ENCODE data around the gene TNXB.

TNXB gene

DNA sequence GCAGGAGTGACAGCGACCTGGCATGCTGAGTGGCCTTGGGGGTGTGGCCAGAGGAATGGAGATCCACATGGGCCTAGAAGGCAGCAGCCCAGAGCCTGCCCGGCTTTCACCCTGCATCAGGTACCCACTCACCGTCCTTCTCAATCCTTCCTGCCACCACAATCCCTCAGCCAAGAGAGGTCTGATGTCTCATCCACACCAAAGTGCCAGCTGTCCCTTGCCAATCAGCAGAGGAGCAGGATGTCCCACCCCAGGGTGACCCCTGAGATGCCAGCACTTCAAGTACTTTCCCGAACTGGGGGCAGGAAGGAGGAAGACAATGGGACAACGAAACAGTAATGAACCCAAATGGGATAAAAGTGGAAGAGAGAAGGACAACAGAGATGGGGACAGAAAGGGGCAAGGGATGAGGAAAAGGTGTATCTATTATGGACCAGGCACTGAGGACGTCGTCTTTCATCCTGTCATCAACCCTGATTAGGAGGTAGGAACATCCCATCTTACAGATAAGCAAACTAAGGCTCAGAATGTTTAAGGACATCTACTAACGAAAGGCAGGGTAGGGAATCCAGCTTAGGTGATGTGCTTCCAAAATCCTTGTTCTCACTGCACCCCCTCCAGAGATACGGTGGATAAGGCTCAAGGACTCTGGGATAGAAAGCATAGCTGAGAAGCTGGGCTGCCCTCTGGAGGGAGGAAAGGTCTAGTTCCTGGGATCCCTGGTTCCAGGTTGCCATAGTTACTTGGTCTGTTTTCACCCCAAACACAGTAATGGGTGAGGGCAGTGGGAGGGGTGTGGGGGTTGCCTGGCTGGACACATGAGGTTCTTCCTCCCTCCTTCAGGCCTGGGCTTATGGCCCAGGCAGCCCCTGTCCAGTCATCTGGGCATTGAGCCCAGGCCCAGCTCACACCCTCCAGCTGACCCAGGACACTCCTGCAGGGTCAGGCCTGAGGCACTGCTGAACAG is 4.5 kb upstream of the TNXB start:
- Histone ChIP-seq H3K36me3 (ENCODE audit: insufficient read depth, low read length) (peaks cover 32% of the 10 kb centered on the region; the same call in 1 of the 2 replicates), H4K20me1 (ENCODE audit: insufficient read depth, low read length, poor library complexity, severe bottlenecking) (peaks cover 2% of the 10 kb centered on the region), H3K9me2 (replicated peaks; ENCODE audit: low read depth, low read length) (no peaks in the 10 kb centered on the region), H3K9ac (ENCODE audit: low read depth, low read length, poor library complexity, severe bottlenecking) (no peak overlapping the region), H3K4me1 (ENCODE audit: insufficient read depth, low read length, poor library complexity, severe bottlenecking) (no peaks in the 10 kb centered on the region), H3F3A (ENCODE audit: low read depth) (no peaks in the 10 kb centered on the region), H3K4me3 (ENCODE audit: low read length, poor library complexity, severe bottlenecking) (no peak overlapping the region), H2AFZ (ENCODE audit: low read length) (no peak overlapping the region), H3K4me2 (ENCODE audit: low read depth, low read length, poor library complexity, severe bottlenecking) (no peak overlapping the region), H3K27me3 (ENCODE audit: insufficient read depth, low read length, poor library complexity, severe bottlenecking) (no peaks in the 10 kb centered on the region), H3K9me3 (ENCODE audit: insufficient read depth, low read depth, low read length) (no peaks in the 10 kb centered on the region), H3K79me2 (ENCODE audit: insufficient read depth, low read length) (no peaks in the 10 kb centered on the region)
- TF ChIP-seq, protein P1, sequence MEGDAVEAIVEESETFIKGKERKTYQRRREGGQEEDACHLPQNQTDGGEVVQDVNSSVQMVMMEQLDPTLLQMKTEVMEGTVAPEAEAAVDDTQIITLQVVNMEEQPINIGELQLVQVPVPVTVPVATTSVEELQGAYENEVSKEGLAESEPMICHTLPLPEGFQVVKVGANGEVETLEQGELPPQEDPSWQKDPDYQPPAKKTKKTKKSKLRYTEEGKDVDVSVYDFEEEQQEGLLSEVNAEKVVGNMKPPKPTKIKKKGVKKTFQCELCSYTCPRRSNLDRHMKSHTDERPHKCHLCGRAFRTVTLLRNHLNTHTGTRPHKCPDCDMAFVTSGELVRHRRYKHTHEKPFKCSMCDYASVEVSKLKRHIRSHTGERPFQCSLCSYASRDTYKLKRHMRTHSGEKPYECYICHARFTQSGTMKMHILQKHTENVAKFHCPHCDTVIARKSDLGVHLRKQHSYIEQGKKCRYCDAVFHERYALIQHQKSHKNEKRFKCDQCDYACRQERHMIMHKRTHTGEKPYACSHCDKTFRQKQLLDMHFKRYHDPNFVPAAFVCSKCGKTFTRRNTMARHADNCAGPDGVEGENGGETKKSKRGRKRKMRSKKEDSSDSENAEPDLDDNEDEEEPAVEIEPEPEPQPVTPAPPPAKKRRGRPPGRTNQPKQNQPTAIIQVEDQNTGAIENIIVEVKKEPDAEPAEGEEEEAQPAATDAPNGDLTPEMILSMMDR (conservative IDR thresholded peaks at IDR 0.05; ENCODE audit: low read length): no peak
- TF ChIP-seq EZH2phosphoT487 (IDR thresholded peaks at IDR 0.05; ENCODE audit: borderline replicate concordance): no peak

DNA sequence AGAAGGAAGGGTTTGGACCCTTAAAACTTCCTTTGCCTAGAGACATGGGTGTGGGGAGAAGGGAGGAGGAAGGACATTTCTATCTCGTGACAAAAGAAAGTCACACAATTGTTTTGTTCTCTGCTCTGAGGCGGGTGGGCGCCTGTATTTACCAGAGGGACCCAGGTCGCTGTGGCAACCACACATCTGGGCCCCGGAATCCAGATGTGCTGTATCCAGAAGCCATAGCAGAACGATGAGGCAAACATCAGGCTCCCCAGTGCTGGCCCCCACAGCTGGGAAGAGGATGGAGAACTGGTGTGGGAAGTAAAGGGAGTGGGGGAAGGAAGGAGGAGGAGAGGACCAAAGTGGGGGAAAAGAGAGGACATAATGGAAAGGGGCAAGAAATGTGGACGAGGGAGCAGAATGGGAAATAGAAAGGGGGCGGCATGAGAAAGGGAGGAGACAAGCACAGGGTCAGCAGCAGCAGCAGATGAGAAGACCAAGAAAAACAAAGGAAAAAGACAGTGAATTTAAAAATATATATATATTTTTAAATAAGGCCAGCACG is 3.4 kb upstream of the TNXB start:
- Histone ChIP-seq H3F3A (ENCODE audit: low read depth) (no peaks in the 10 kb centered on the region), H3K9ac (ENCODE audit: low read depth, low read length, poor library complexity, severe bottlenecking) (no peak overlapping the region), H3K36me3 (ENCODE audit: insufficient read depth, low read length) (peaks cover 20% of the 10 kb centered on the region; the same call in 1 of the 2 replicates), H3K79me2 (ENCODE audit: insufficient read depth, low read length) (no peaks in the 10 kb centered on the region), H3K4me1 (ENCODE audit: insufficient read depth, low read length, poor library complexity, severe bottlenecking) (no peaks in the 10 kb centered on the region), H2AFZ (ENCODE audit: low read length) (no peak overlapping the region), H4K20me1 (ENCODE audit: insufficient read depth, low read length, poor library complexity, severe bottlenecking) (no peaks in the 10 kb centered on the region), H3K9me2 (replicated peaks; ENCODE audit: low read depth, low read length) (no peaks in the 10 kb centered on the region), H3K27me3 (ENCODE audit: insufficient read depth, low read length, poor library complexity, severe bottlenecking) (no peaks in the 10 kb centered on the region), H3K4me3 (ENCODE audit: low read length, poor library complexity, severe bottlenecking) (no peak overlapping the region), H3K4me2 (ENCODE audit: low read depth, low read length, poor library complexity, severe bottlenecking) (no peak overlapping the region), H3K9me3 (ENCODE audit: insufficient read depth, low read depth, low read length) (no peaks in the 10 kb centered on the region)
- TF ChIP-seq, protein P1 (conservative IDR thresholded peaks at IDR 0.05; ENCODE audit: low read length): no peak

DNA sequence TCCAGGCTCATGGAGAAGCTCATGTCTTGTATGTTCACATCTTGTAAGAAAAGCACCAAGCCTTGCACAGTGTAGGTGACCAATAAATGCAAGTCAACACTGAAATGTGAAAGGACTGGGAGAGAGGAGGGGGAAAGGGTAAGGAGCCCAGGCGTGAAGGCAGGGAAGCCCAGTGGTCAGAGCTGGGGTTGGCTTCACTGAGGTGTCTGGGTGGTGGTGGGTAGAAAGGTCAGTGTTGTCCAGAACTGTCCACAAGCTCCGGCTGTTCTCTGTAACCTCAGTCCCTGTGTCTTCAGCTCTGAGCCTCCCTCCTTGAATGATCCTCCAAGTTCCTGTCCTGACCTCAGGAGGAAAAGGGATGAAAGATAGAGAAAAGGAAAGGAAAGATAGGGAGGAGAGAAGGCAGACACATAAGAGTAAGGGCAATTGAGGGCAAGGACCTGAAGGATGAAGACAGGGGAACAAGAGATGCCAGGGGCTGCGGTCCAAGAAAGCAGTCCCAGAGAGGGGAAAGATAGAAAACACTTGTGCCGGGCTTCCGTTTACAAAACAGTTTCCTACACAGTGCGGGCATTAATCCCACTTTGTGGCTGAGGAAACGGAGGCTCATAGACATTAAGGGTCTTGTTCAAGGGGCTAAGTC is 2.4 kb upstream of the TNXB start:
- no peak for TF ChIP-seq EZH2phosphoT487 (IDR thresholded peaks at IDR 0.05; ENCODE audit: borderline replicate concordance)
- TF ChIP-seq, protein P1 (conservative IDR thresholded peaks at IDR 0.05; ENCODE audit: low read length): no peak
- Histone ChIP-seq H4K20me1 (ENCODE audit: insufficient read depth, low read length, poor library complexity, severe bottlenecking) (no peaks in the 10 kb centered on the region), H3F3A (ENCODE audit: low read depth) (no peaks in the 10 kb centered on the region), H3K4me3 (ENCODE audit: low read length, poor library complexity, severe bottlenecking) (no peak overlapping the region), H3K27me3 (ENCODE audit: insufficient read depth, low read length, poor library complexity, severe bottlenecking) (no peaks in the 10 kb centered on the region), H3K79me2 (ENCODE audit: insufficient read depth, low read length) (no peaks in the 10 kb centered on the region), H3K9me2 (replicated peaks; ENCODE audit: low read depth, low read length) (no peaks in the 10 kb centered on the region), H2AFZ (ENCODE audit: low read length) (no peak overlapping the region), H3K36me3 (ENCODE audit: insufficient read depth, low read length) (peaks cover 12% of the 10 kb centered on the region; the same call in 1 of the 2 replicates), H3K9ac (ENCODE audit: low read depth, low read length, poor library complexity, severe bottlenecking) (no peak overlapping the region), H3K4me1 (ENCODE audit: insufficient read depth, low read length, poor library complexity, severe bottlenecking) (no peaks in the 10 kb centered on the region), H3K4me2 (ENCODE audit: low read depth, low read length, poor library complexity, severe bottlenecking) (no peak overlapping the region), H3K9me3 (ENCODE audit: insufficient read depth, low read depth, low read length) (no peaks in the 10 kb centered on the region)
